H9 (cell line): Measurements from ENCODE around the gene CPLX1. TPM values are rescaled to one million over a fixed set of nuclear protein-coding genes. Genes with fewer than 3 reads are reported as not detected.
A peak's percentile ranks its signal among the peaks of the same experiment; 100 is the strongest.

Experiments used
- DNase-seq: peaks from one replicate; pipeline ENCODE4 v3.0.0-alpha.2; 2017
- H2AFZ ChIP-seq: one replicate; pipeline ENCODE4 v1.6.1; 2013; ENCODE audit warnings: mild to moderate bottlenecking, low read length, control low read depth, moderate library complexity
- H2AK5ac ChIP-seq: 2 replicates; pipeline ENCODE4 v1.6.1; 2013; ENCODE audit warnings: low read length, control low read depth, mixed read lengths; ENCODE audit not compliant: insufficient read length
- H2BK120ac ChIP-seq: one replicate; pipeline ENCODE4 v1.6.1; 2013; ENCODE audit warnings: low read depth, mild to moderate bottlenecking, low read length, control low read depth, inconsistent platforms; ENCODE audit not compliant: poor library complexity, severe bottlenecking
- H2BK12ac ChIP-seq: 2 replicates; pipeline ENCODE4 v1.6.1; 2013; ENCODE audit warnings: low read length, control low read depth, mixed read lengths, low read depth; ENCODE audit not compliant: insufficient read length
- H2BK15ac ChIP-seq: 2 replicates; pipeline ENCODE4 v1.6.1; 2013; ENCODE audit warnings: low read depth, low read length, control low read depth
- H2BK20ac ChIP-seq: one replicate; pipeline ENCODE4 v1.6.1; 2013; ENCODE audit warnings: low read depth, mild to moderate bottlenecking, low read length, control low read depth, inconsistent platforms; ENCODE audit not compliant: poor library complexity, severe bottlenecking
- H2BK5ac ChIP-seq: 2 replicates; pipeline ENCODE4 v1.6.1; 2013; ENCODE audit warnings: low read length, control low read depth, mixed read lengths; ENCODE audit not compliant: insufficient read length
- H3K14ac ChIP-seq: 2 replicates; pipeline ENCODE4 v1.6.1; 2013; ENCODE audit warnings: low read length, control low read depth; ENCODE audit not compliant: insufficient read depth
- H3K18ac ChIP-seq: 2 replicates; pipeline ENCODE4 v1.6.1; 2013; ENCODE audit warnings: low read depth, mild to moderate bottlenecking, mixed read lengths, low read length, control low read depth; ENCODE audit not compliant: insufficient read length
- H3K23ac ChIP-seq: 2 replicates; pipeline ENCODE4 v1.6.1; 2013; ENCODE audit warnings: low read length, control low read depth, mixed read lengths, low read depth; ENCODE audit not compliant: insufficient read length
- H3K23me2 ChIP-seq: 2 replicates; pipeline ENCODE4 v1.6.1; 2013; ENCODE audit warnings: low read depth, mild to moderate bottlenecking, mixed read lengths, low read length, control low read depth; ENCODE audit not compliant: insufficient read length, poor library complexity, severe bottlenecking
- H3K27ac ChIP-seq: 2 replicates; pipeline ENCODE4 v1.5.1; 2013; ENCODE audit warnings: low read length, control low read depth, mixed read lengths, low read depth; ENCODE audit not compliant: insufficient read length
- H3K27me3 ChIP-seq: 2 replicates; pipeline ENCODE4 v1.6.1; 2013; ENCODE audit warnings: low read length, control low read depth, inconsistent platforms; ENCODE audit not compliant: insufficient read depth
- H3K4ac ChIP-seq: 2 replicates; pipeline ENCODE4 v1.6.1; 2013; ENCODE audit warnings: low read depth, mild to moderate bottlenecking, control low read depth, inconsistent platforms, low read length, moderate library complexity
- H3K4me1 ChIP-seq: 2 replicates; pipeline ENCODE4 v1.6.1; 2013; ENCODE audit warnings: low read length, control low read depth, inconsistent platforms; ENCODE audit not compliant: insufficient read depth
- H3K4me2 ChIP-seq: 2 replicates; pipeline ENCODE4 v1.6.1; 2013; ENCODE audit warnings: low read length, control low read depth, mixed read lengths; ENCODE audit not compliant: insufficient read length, insufficient read depth
- H3K56ac ChIP-seq: 2 replicates; pipeline ENCODE4 v1.6.1; 2013; ENCODE audit warnings: low read depth, mild to moderate bottlenecking, mixed read lengths, low read length, control low read depth; ENCODE audit not compliant: insufficient read length
- H3K79me1 ChIP-seq: 2 replicates; pipeline ENCODE4 v1.6.1; 2013; ENCODE audit warnings: low read depth, mild to moderate bottlenecking, moderate library complexity, low read length, control low read depth, inconsistent platforms; ENCODE audit not compliant: insufficient read depth, poor library complexity, severe bottlenecking
- H3K79me2 ChIP-seq: 2 replicates; pipeline ENCODE4 v1.6.1; 2013; ENCODE audit warnings: low read length, control low read depth, inconsistent platforms; ENCODE audit not compliant: insufficient read depth
- H3K9ac ChIP-seq: 2 replicates; pipeline ENCODE4 v1.6.1; 2013; ENCODE audit warnings: low read length, control low read depth, mixed read lengths; ENCODE audit not compliant: insufficient read length; ENCODE audit errors: extremely low read depth
- H3K9me3 ChIP-seq: one replicate; pipeline ENCODE4 v1.6.1; 2013; ENCODE audit warnings: low read depth, low read length, inconsistent platforms; ENCODE audit not compliant: control insufficient read depth
- H3T11ph ChIP-seq: one replicate; pipeline ENCODE4 v1.6.1; 2013; ENCODE audit warnings: mild to moderate bottlenecking, low read length, control low read depth, inconsistent platforms
- H4K20me1 ChIP-seq: one replicate; pipeline ENCODE4 v1.6.1; 2013; ENCODE audit not compliant: control insufficient read depth, insufficient read length, insufficient read depth
- H4K5ac ChIP-seq: 2 replicates; pipeline ENCODE4 v1.6.1; 2013; ENCODE audit warnings: low read depth, mild to moderate bottlenecking, mixed read lengths, low read length, control low read depth; ENCODE audit not compliant: insufficient read length
- H4K8ac ChIP-seq: replicated peaks from 2 replicates; pipeline ENCODE4 v1.6.1; 2013; ENCODE audit warnings: low read length, control low read depth, mixed read lengths, low read depth; ENCODE audit not compliant: insufficient read length
- H4K91ac ChIP-seq: 2 replicates; pipeline ENCODE4 v1.6.1; 2013; ENCODE audit warnings: low read depth, mild to moderate bottlenecking, moderate library complexity, mixed read lengths, low read length, control low read depth; ENCODE audit not compliant: insufficient read length
- H3K27ac Mint-ChIP-seq, 3 experiments: 2 replicates in 2 of 3; 3 replicates in 1 of 3; pipeline ENCODE4 v1.8.0; 2020 to 2021; ENCODE audit warnings: mixed read lengths in 3 of 3, mild to moderate bottlenecking in 1 of 3, moderate library complexity in 1 of 3
- H3K27me3 Mint-ChIP-seq: 2 replicates; pipeline ENCODE4 v1.8.0; 2021; ENCODE audit warnings: low read depth, mild to moderate bottlenecking, moderate library complexity, mixed read lengths
- H3K36me3 Mint-ChIP-seq, 3 experiments: 2 replicates in 2 of 3; 3 replicates in 1 of 3; pipeline ENCODE4 v1.8.0; 2020 to 2021; ENCODE audit warnings: low read depth in 3 of 3, mixed read lengths in 3 of 3; ENCODE audit not compliant: insufficient read depth in 1 of 3
- H3K4me1 Mint-ChIP-seq, 2 experiments: 2 replicates each; pipeline ENCODE4 v1.8.0; 2020; ENCODE audit warnings: mixed read lengths in 2 of 2
- H3K4me3 Mint-ChIP-seq, 2 experiments: 2 replicates in 1 of 2; 3 replicates in 1 of 2; pipeline ENCODE4 v1.8.0; 2020 to 2021; ENCODE audit warnings: mild to moderate bottlenecking in 2 of 2, mixed read lengths in 2 of 2, moderate library complexity in 1 of 2
- H3K9me3 Mint-ChIP-seq, 2 experiments: 2 replicates in 1 of 2; 3 replicates in 1 of 2; pipeline ENCODE4 v1.8.0; 2020; ENCODE audit warnings: mild to moderate bottlenecking in 2 of 2, mixed read lengths in 2 of 2, moderate library complexity in 1 of 2
- CTCF ChIP-seq: fragments of 200-600 bp; sonication (generic); conservative IDR thresholded peaks from 3 replicates; pipeline ENCODE4 v1.8.0; 2021; ENCODE audit warnings: antibody characterized with exemption, mild to moderate bottlenecking
- WGBS: extraction: QIAGEN DNeasy Blood & Tissue Kit; methylation state at CpG from one replicate; pipeline ENCODE4 v1.1.7; 2013; ENCODE audit warnings: missing lambda C conversion rate, low lambda C conversion rate, mixed read lengths; ENCODE audit not compliant: insufficient read length; ENCODE audit errors: extremely low coverage; 5-methylcytosine and 5-hydroxymethylcytosine counted together
- total RNA-seq: library from RNA; stranded (reverse); gene quantifications from 2 replicates; pipeline ENCODE4 v1.2.1, GENCODE V29; 2021

CPLX1 gene
- total RNA-seq, 1 experiment from 2014 or later, result 0.90 TPM

DNA sequence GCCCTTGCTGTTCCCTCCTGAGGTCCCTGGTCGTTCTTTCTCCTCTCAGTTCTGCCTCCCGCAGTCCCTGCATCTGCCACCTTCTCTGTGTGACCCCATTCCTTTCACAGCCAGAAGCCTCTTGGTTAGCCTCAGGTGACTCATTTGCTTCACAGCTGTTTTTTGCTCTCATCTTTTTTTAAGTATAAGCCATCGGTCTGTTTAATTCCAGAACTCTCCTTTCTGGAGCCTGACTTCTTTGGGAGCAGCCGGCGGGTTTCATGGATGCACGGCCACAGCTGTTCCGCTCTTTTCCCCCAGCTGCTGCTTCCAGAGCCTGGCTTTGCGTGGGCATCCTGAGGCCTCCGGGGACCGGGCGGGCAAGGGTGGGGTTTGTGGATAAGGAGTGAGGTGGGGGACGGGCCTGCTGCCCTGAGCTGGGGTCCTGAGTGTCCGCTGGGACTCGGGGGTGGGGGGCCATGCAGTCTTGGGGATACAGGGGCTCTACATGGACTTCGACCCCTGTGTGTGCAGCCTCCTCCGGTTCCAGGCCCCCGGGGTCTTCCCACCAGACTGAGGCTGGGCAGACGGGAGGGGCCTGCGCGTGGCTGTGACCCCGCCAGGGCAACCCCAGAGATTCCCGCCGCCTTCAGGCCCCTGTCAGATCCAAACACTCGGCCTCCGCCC is 73.6 kb downstream of the CPLX1 start:
- DNase-seq, result no peak
- no peaks in the 10 kb centered on the region for H3K23me2 ChIP-seq
- no peak overlapping the region for H2BK12ac ChIP-seq
- H3K9ac ChIP-seq, result no peak overlapping the region
- peak overlapping the region in 1 of 3 experiments; percentile 38; a peak in 2 of 7 replicates for H3K27ac Mint-ChIP-seq
- no peak overlapping the region for H4K5ac ChIP-seq
- H3K23ac ChIP-seq, result no peak overlapping the region
- H3K79me1 ChIP-seq, result peaks cover 2% of the 10 kb centered on the region
- H3K4me3 Mint-ChIP-seq, result no peak overlapping the region
- H3K27me3 Mint-ChIP-seq, result no peaks in the 10 kb centered on the region; the same call in 1 of the 2 replicates
- no peak overlapping the region for H3K27ac ChIP-seq
- H2AK5ac ChIP-seq, result no peak overlapping the region
- H2BK5ac ChIP-seq, result no peak overlapping the region
- H3K4me1 ChIP-seq, result no peaks in the 10 kb centered on the region
- H2BK120ac ChIP-seq, result no peak overlapping the region
- H3K27me3 ChIP-seq, result no peaks in the 10 kb centered on the region
- peaks cover 38 to 76% (median 71%) of the 10 kb centered on the region in 3 experiments for H3K36me3 Mint-ChIP-seq
- H2AFZ ChIP-seq, result no peak overlapping the region
- H2BK15ac ChIP-seq, result no peak overlapping the region
- no peak for TF ChIP-seq CTCF
- H3K4ac ChIP-seq, result no peak overlapping the region
- WGBS, result no CpG with 5 or more reads among the region's 25 CpGs
- no peak overlapping the region for H2BK20ac ChIP-seq
- H3K18ac ChIP-seq, result no peak overlapping the region
- H3K9me3 ChIP-seq, result no peaks in the 10 kb centered on the region
- no peak overlapping the region for H3K56ac ChIP-seq
- H3T11ph ChIP-seq, result no peak overlapping the region
- H4K20me1 ChIP-seq, result no peaks in the 10 kb centered on the region
- no peak overlapping the region for H3K4me2 ChIP-seq
- H4K8ac ChIP-seq, result no peak overlapping the region
- no peak overlapping the region for H3K14ac ChIP-seq
- no peaks in the 10 kb centered on the region for H3K4me1 Mint-ChIP-seq
- H3K79me2 ChIP-seq, result no peaks in the 10 kb centered on the region
- no peak overlapping the region for H4K91ac ChIP-seq
- H3K9me3 Mint-ChIP-seq, result peaks cover 0 to 3% of the 10 kb centered on the region in 2 experiments; a peak in 1 of 5 replicates
